K562 (cell line): ENCODE measurements around the gene ZNF519. TPM values are rescaled to one million over a fixed set of nuclear protein-coding genes. Genes with fewer than 3 reads are reported as not detected.
"Not testable (repeated sequence)": the region's sequence is repeated elsewhere in the genome, so short reads cannot be mapped to it uniquely, and the experiment has no call there.

Experiments used
- ATAC-seq: fragments of 200-7000 bp; cut with Tn5 transposase; 3 replicates; pipeline ENCODE4 v1.9.1; 2020; ENCODE audit warnings: moderate library complexity
- BruUV-seq: library from RNA; stranded (reverse); fragments of 400-500 nt; replicated peaks from 2 replicates; lab custom pipeline; 2021; lab: Mats Ljungman, UMichigan
- CTCF ChIA-PET: fragments of 300-600 bp; formaldehyde crosslinking; extraction: SDS; loops from one replicate; lab custom pipeline; 2021; ENCODE audit warnings: low intra/inter-chr PET ratio; lab: Yijun Ruan, JAX
- POLR2A ChIA-PET: fragments of 300-600, 350-650 bp; sonication (Branson Sonifier 250); formaldehyde crosslinking; extraction: SDS; loops from one replicate; lab custom pipeline; 2021; ENCODE audit warnings: antibody characterized with exemption, inconsistent platforms; lab: Yijun Ruan, JAX
- DNase-seq, 4 experiments: peaks; one replicate each; pipeline versions ENCODE4 v3.0.0 to v3.0.0-alpha.2; 2011 to 2018; ENCODE audit warnings: low spot score in 3 of 4, mixed read lengths in 3 of 4; ENCODE audit errors: extremely low read depth in 1 of 4
- FAIRE-seq: peaks from 2 replicates; lab custom pipeline; 2011; peaks lifted over from hg19 to GRCh38; lab: Jason Lieb, UNC
- H2AFZ ChIP-seq: 2 replicates; pipeline ENCODE4 v1.6.0; 2011; ENCODE audit warnings: low read depth, low read length, control low read depth, inconsistent platforms
- H3K27ac ChIP-seq: fragments of 200-600 bp; 3 replicates; pipeline ENCODE4 v1.8.0; 2011; ENCODE audit warnings: low read depth, mild to moderate bottlenecking, control low read depth, inconsistent platforms, low read length, moderate library complexity, mixed read lengths; ENCODE audit errors: extremely low read depth
- H3K27me3 ChIP-seq, 2 experiments: fragments of 300-600 bp in 1 of 2; 2 replicates in 1 of 2; 3 replicates in 1 of 2; pipeline versions ENCODE4 v1.6.0 to v1.8.0; 2011; ENCODE audit warnings: inconsistent platforms in 2 of 2, low read length in 2 of 2, mild to moderate bottlenecking in 1 of 2, mixed read lengths in 1 of 2, moderate library complexity in 1 of 2; ENCODE audit not compliant: control insufficient read depth in 2 of 2, insufficient read depth in 2 of 2
- H3K36me3 ChIP-seq: fragments of 300-600 bp; 3 replicates; pipeline ENCODE4 v1.8.0; 2011; ENCODE audit warnings: mild to moderate bottlenecking, low read length, inconsistent platforms; ENCODE audit not compliant: control insufficient read depth, insufficient read depth
- H3K4me1 ChIP-seq, 2 experiments: fragments of 200-600 bp in 1 of 2; replicated peaks in 1 of 2; 2 replicates in 1 of 2; 3 replicates in 1 of 2; pipeline versions ENCODE4 v1.5.1 to v1.8.0; 2011; ENCODE audit warnings: inconsistent platforms in 2 of 2, low read length in 2 of 2, mild to moderate bottlenecking in 1 of 2, mixed read lengths in 1 of 2, moderate library complexity in 1 of 2; ENCODE audit not compliant: control insufficient read depth in 2 of 2, insufficient read depth in 2 of 2
- H3K4me2 ChIP-seq: 2 replicates; pipeline ENCODE4 v1.6.1; 2011; ENCODE audit warnings: low read length, control low read depth, inconsistent platforms, mixed read lengths; ENCODE audit not compliant: insufficient read depth
- H3K4me3 ChIP-seq: fragments of 200-600 bp; sonication (generic), shearing (Covaris generic); 2 replicates; pipeline ENCODE4 v1.5.1; 2016; ENCODE audit warnings: control low read depth, inconsistent platforms
- H3K79me2 ChIP-seq: fragments of 200-600 bp; 3 replicates; pipeline ENCODE4 v1.8.0; 2011; ENCODE audit warnings: low read length, inconsistent platforms; ENCODE audit not compliant: control insufficient read depth, insufficient read depth
- H3K9ac ChIP-seq, 2 experiments: 2 replicates each; pipeline versions ENCODE4 v1.6.0 to v1.6.1; 2011; ENCODE audit warnings: low read depth in 2 of 2, low read length in 2 of 2, control low read depth in 1 of 2, inconsistent platforms in 1 of 2, mild to moderate bottlenecking in 1 of 2, mixed read lengths in 1 of 2; ENCODE audit not compliant: insufficient read depth in 1 of 2
- H3K9me1 ChIP-seq: one replicate; pipeline ENCODE4 v1.6.0; 2011; ENCODE audit warnings: inconsistent platforms, mild to moderate bottlenecking, low read length, moderate library complexity; ENCODE audit not compliant: control insufficient read depth, insufficient read depth
- H3K9me3 ChIP-seq: replicated peaks from 2 replicates; pipeline ENCODE4 v1.5.1; 2011; ENCODE audit warnings: low read depth, low read length, inconsistent platforms; ENCODE audit not compliant: control insufficient read depth, insufficient read depth
- H4K20me1 ChIP-seq: replicated peaks from 2 replicates; pipeline ENCODE4 v1.6.1; 2011; ENCODE audit warnings: low read length, inconsistent platforms, mixed read lengths; ENCODE audit not compliant: control insufficient read depth, insufficient read depth
- WGBS: fragments of 100-300 bp; shearing (Covaris generic); methylation state at CpG from one replicate; pipeline ENCODE4 v1.1.6; 2016; ENCODE audit warnings: low coverage, mixed read lengths; ENCODE audit not compliant: insufficient coverage; ENCODE audit errors: missing lambda C conversion rate; 5-methylcytosine and 5-hydroxymethylcytosine counted together
- in situ Hi-C: fragments of 300-500 bp; cut with MboI; formaldehyde crosslinking; loops from 4 replicates; pipeline ENCODE4 v1.15.0; 2018; ENCODE audit warnings: inconsistent platforms, mixed read lengths
- intact Hi-C: fragments of 100-400 bp; cut with micrococcal nuclease; formaldehyde crosslinking; loops from 2 replicates; pipeline ENCODE4 v1.14.2; 2022
- polyA plus RNA-seq, 8 experiments: library from polyadenylated mRNA; depleted of rRNA in 4 of 8; stranded (reverse) in 5 of 8; unstranded in 3 of 8; fragments of >200 nt; fragmentation: Nextera tagmentation in 2 of 8; fragmentation: Illumina TruSeq in 1 of 8; extraction: Ambion mirVana in 2 of 8; extraction: Trizol in 1 of 8; gene quantifications; 2 replicates each; pipeline versions ENCODE4 v1.2.1 to v1.2.3, GENCODE V29; 2011 to 2014; ENCODE audit warnings: inconsistent platforms in 1 of 8, missing spikeins in 1 of 8
- total RNA-seq, 7 experiments: library from RNA; depleted of rRNA in 6 of 7; stranded (reverse); fragments of >200 nt in 6 of 7; fragmentation: Illumina TruSeq in 2 of 7; extraction: Trizol in 2 of 7; gene quantifications; 2 replicates each; pipeline versions ENCODE4 v1.2.1 to v1.2.3, GENCODE V29; 2011 to 2021; ENCODE audit warnings: low replicate concordance in 1 of 7

The ZNF519 gene
- total and polyA plus RNA-seq, 9 of the 15 experiments (the other 6 are each of a cell fraction or from before 2014, with no cell fraction given): 5.1 to 15.1 (median 7.9) TPM

GRCh38 chr18:14137971-14138370 lies 5.7 kb upstream of the ZNF519 start:
- H3K9me1 ChIP-seq, CTCF ChIA-PET, H3K36me3 ChIP-seq: not testable (repeated sequence)

GRCh38 chr18:14131696-14132270 lies 452 bp downstream of the ZNF519 start:
- Histone ChIP-seq H3K9ac (peak overlapping the region; percentile 53 to 86; a peak in 3 of 4 replicates), H3K4me3 (peak overlapping the region; percentile 52), H2AFZ (peak overlapping the region; percentile 80), H3K27ac (peak overlapping the region; percentile 41; the same call in 1 of the 3 replicates), H3K4me2 (peak overlapping the region; percentile 68; the same call in 1 of the 2 replicates)
- H3K9me1 ChIP-seq, intact Hi-C loops, H3K4me1 ChIP-seq, H3K9me3 ChIP-seq, H3K79me2 ChIP-seq, FAIRE-seq, H3K36me3 ChIP-seq, CTCF ChIA-PET, in situ Hi-C loops, H3K27me3 ChIP-seq, POLR2A ChIA-PET, DNase-seq, H4K20me1 ChIP-seq: not testable (repeated sequence)
- ATAC-seq: peak; percentile 72
- WGBS: under 1% methylated on average over 13 of the region's 27 CpGs
- BruUV-seq: TSS peak; percentile 81

More at GRCh38 chr18:14137971-14138370, 5.7 kb upstream of the ZNF519 start:
- BruUV-seq, H3K9ac ChIP-seq, in situ Hi-C loops, FAIRE-seq, H3K4me3 ChIP-seq, POLR2A ChIA-PET, H3K27me3 ChIP-seq, H3K27ac ChIP-seq, H3K4me1 ChIP-seq, DNase-seq, H3K9me3 ChIP-seq, H2AFZ ChIP-seq, ATAC-seq, H3K79me2 ChIP-seq, intact Hi-C loops, H3K4me2 ChIP-seq, H4K20me1 ChIP-seq: not testable (repeated sequence)
- WGBS: 0% methylated on average over 4 of the region's 4 CpGs

- POLR2A ChIA-PET, H3K9ac ChIP-seq, DNase-seq, ATAC-seq, in situ Hi-C loops, H4K20me1 ChIP-seq, H2AFZ ChIP-seq, H3K4me3 ChIP-seq, H3K4me1 ChIP-seq, CTCF ChIA-PET, H3K79me2 ChIP-seq, H3K4me2 ChIP-seq, H3K27ac ChIP-seq, H3K27me3 ChIP-seq, H3K36me3 ChIP-seq, intact Hi-C loops, FAIRE-seq, H3K9me3 ChIP-seq, H3K9me1 ChIP-seq, BruUV-seq: not testable (repeated sequence)
- WGBS: 33% methylated on average over 2 of the region's 3 CpGs
Measured at GRCh38 chr18:14130804-14131203, 1.4 kb downstream of the ZNF519 start.
